GM18861 (cell line): ENCODE results near the gene RIPPLY1.

Experiments
- ATAC-seq: cut with Tn5 transposase; IDR thresholded peaks from one replicate; pipeline ENCODE4 v1.9.1; 2021; ENCODE audit not compliant: unreplicated experiment

The RIPPLY1 gene, protein sequence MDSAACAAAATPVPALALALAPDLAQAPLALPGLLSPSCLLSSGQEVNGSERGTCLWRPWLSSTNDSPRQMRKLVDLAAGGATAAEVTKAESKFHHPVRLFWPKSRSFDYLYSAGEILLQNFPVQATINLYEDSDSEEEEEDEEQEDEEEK

DNA sequence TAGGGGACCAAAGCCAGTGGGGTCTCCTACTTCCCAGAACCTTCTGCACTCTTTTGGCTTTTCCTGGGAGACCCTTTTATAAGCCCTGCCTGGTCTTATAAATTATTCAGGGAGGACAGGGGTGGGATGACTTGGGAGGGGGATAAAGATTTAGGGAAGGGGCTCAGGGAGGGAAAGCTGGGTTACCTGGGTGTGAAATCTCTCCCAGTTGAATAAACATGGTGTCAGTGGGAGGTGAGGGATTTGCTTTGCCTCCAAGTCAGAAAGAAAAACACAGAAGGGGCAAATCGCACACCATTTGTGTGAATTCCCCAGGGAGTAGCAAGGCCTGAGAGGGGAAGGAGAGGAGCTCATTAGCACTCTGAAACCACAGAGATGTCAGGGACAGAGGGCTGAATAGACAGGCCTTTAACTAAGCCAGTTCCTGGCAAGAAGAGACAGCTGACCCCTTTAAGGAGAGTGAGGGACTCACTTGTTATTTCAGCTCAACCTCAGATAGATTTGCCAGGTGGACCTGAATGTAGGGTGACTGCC lies at the start of gene RIPPLY1:
RIPPLY1 (minus strand) TSS at position 51 of the 534 bp plus-strand sequence. CDS start 54 bp downstream, outside the sequence.
- ATAC-seq, result peak; percentile 47

DNA sequence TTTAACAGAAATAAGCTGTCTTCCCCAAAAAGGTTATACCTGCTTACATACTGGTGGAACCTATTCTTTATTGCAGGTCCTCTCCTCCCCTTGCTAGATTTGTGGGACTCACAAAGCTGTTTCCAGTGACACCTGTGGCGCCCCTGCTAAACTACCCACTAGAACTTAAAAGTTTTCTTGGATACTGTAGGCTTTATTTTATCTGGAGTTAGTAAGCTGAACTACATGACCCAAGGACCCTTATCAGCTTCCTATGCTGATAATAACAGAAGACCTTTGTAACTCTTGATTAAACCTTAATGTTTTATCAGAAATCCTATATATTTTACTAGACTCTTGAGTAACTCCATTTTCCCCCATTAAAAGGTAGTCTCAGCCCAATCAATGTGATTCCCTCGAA lies 49.4 kb upstream of the RIPPLY1 start:
- no peak for ATAC-seq

- no peak for ATAC-seq
These were observed 48.9 kb upstream of the RIPPLY1 start for GRCh38 chrX:106952089-106952488.

DNA sequence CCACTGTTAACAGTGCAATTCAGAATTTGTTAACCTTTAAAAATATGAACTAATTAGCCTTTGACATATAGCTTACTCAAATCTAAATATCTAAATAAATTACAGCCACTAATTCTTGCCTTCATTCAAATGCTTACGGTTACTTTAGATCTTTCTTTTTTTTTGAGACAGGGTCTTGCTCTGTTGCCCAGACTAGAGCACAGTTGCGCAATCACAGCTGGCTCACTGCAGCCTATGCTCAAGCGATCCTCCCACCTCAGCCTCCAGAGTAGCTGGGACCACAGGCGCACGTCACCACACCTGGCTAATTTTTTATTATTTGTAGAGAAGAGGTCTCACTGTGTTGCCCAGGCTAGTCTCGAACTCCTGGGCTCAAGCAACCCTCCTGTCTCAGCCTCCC lies 48.1 kb upstream of the RIPPLY1 start:
- ATAC-seq, result no peak

GRCh38 chrX:106950381-106950780 lies 47.2 kb upstream of the RIPPLY1 start:
- ATAC-seq, result no peak

DNA sequence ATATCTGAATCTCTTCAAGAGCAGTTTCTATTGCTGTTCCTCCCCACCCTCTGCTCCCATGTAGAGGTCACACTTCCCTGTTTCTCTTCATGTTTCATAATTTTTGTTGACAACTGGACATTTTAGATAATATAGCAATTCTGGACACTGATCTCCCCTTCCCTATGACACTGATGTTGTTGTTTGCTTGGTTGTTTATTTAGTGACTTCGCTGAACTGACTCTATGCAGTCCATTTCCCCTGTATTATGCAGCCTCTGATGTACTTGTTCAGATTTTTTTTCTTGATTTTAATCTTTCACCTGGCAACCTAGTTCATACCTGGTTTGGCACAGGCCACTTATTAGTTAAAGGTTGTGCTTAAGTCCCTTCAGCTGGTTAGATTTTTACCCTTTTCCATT lies 46.2 kb upstream of the RIPPLY1 start:
- ATAC-seq, result no peak

DNA sequence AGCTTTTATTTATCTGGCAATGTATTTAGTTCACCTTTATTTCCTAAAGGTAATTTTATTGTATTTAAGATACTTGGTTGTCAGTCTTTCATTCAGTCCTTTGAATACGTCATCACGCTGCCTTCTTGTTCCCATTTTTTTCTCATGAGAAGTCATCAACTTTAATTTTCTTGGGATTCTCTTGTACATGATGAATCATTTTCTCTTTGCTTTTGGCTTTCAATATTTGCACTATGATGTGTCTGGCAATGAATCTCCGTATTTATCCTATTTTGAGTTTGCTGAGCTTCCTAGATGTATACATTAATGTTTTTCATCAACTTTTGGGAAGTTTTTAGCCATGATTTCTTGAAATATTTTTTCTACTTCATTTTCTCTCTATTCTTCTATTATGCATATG lies 45.5 kb upstream of the RIPPLY1 start:
- no peak for ATAC-seq

DNA sequence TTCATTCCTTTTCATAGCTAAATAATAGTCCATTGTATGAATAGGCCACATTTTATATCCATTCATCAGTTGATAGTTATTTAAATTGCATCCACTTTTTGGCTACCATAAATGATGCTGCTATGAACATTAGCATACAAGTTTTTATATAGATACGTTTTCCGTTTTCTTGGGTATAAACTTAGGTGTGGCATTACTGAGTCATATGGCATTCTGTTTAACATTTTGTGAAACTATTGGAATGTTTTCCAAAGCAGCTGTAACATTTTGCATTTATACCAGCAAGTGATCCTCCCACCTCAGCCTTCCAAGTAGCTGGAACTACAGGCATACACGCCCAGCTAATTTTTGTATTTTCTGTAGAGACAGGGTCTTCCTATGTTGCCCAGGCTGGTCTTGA lies 43.3 kb upstream of the RIPPLY1 start:
- ATAC-seq, result no peak

DNA sequence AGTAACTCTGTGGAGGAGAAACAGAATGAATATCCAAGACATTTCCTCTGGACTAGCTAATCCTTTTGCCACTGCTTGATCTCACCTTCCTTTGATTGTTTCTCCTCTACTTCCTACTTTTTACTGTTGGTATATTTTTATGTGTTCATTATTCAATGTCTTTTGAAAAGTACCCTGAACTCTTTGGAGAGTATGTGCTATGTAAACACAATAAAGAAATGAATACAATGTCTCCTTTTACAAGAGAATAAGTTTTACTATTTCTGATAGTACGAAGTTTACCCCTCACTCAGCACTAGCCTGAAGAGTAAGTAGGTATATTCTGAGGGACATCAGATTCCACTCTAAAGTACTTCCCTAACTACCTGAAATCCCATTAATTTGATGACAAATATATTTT lies 36.9 kb upstream of the RIPPLY1 start:
- no peak for ATAC-seq

DNA sequence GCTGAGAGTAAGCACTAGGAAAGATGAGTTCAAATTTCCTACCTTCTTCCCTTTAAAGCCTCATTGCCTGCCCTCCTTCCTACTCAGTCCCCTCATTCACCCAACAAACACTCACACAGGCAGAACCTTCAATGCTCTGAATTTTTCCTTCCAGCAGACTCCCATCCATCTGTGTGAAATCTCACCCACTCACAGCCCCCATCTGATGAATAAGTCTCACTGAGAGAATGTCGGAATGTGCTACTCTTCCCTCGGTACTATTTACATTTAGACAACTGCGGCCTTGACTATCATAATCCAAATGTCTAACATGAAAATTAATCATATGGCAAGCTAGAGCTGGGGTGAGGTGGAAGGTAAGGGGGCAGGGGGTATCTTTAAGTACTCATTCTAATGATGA lies 36.4 kb upstream of the RIPPLY1 start:
- no peak for ATAC-seq

- no peak for ATAC-seq
These were observed 33.1 kb upstream of the RIPPLY1 start for GRCh38 chrX:106936246-106936645.

DNA sequence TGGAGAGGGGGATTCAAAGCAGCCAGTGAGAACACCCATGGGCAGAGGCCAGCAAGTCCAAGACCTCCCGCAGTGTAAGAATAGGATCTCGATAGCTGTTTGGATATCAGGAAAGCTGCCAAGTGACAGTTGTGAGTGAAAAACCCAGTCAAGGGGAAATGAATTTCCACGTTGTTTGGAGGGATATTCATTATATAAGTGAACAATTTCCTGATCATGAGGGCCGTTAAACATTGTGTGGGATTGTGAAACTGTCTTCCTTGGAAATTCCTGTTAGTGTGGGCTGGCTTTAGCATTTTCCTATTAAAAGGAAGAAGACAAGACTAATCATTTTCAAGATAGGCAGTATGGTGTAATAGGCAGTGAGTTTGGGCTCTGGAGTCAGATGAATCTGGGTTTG lies 32.0 kb upstream of the RIPPLY1 start:
- ATAC-seq, result no peak

DNA sequence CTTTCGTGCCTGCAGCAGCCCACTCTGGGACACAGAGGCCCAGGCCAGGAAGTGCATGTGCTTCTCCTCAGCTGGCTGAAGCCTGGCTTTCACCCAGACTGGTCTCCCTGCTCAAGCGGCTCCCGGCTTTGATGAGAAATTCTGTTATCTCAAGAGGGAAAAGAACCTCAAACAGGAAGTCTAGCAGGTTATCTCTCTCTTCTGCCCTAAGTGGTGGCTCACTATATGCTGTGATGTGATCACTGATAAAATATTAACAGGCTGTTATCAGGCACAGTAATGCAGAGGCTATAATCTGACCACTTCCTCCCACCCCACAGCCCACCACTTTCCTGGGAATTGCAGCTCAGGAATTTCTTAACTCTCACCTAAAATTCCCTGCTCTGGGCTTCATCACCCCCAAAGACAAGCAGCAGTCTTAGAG lies 30.4 kb upstream of the RIPPLY1 start:
- ATAC-seq, result peak; percentile 66

GRCh38 chrX:106932960-106933537 lies 29.9 kb upstream of the RIPPLY1 start:
- ATAC-seq, result peak; percentile 22

GRCh38 chrX:106932492-106932923 lies 29.4 kb upstream of the RIPPLY1 start:
- no peak for ATAC-seq

- no peak for ATAC-seq
These were observed 28.8 kb upstream of the RIPPLY1 start for GRCh38 chrX:106931831-106932491.

- ATAC-seq, result no peak
These were observed 25.1 kb upstream of the RIPPLY1 start for GRCh38 chrX:106928227-106928626.

- no peak for ATAC-seq
These were observed 24.6 kb upstream of the RIPPLY1 start for GRCh38 chrX:106927700-106928099.

GRCh38 chrX:106927023-106927422 lies 23.9 kb upstream of the RIPPLY1 start:
- ATAC-seq, result no peak

- no peak for ATAC-seq
These were observed 18.5 kb upstream of the RIPPLY1 start for GRCh38 chrX:106921637-106922036.

GRCh38 chrX:106919932-106920452 lies 16.9 kb upstream of the RIPPLY1 start, which contains the start of gene CLDN2:
Gene CLDN2, plus strand, starts transcription at chrX:106920402. Its CDS starts 7,827 bp downstream, at chrX:106928229.
- no peak for ATAC-seq
